ENCODE data around the gene DENND6B.

GRCh38 chr22:50316114-50317065, 10.4 kb downstream of the DENND6B start:
- TF ChIP-seq CTCF (IDR thresholded peaks at IDR 0.05) (no peak), EZH2 (IDR thresholded peaks at IDR 0.05; ENCODE audit: borderline replicate concordance, insufficient read depth, low read depth, low read length, poor library complexity, severe bottlenecking) (no peak)
